GM12801 (cell line): ENCODE results near the gene AACS.

Source experiments
- TF ChIP-seq, protein P1 (sequence below): IDR thresholded peaks from one replicate; pipeline ENCODE4 v1.5.1; 2011; ENCODE audit warnings: control low read depth; ENCODE audit not compliant: insufficient read length; ENCODE audit errors: extremely low read depth

Gene AACS

DNA sequence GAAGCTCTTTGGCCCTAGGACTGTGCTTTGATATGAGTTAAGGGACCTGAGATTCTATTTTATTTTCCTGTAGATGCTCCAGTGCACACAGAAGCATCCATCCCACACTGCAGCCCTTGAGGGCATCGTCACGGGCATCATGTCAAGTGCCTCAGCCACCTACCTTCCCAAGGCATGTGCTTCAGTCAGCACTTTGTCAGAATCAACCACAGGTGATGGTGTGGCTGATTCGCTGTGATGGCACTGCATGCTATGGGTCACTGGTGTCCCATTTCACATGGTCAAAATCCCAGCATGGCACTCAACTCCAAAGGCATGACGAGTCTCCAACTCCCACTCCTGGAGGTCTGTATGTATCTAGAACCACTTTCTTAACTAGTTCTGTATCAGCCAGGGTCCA, 100.8 kb downstream of the AACS start:
- TF ChIP-seq, protein P1, sequence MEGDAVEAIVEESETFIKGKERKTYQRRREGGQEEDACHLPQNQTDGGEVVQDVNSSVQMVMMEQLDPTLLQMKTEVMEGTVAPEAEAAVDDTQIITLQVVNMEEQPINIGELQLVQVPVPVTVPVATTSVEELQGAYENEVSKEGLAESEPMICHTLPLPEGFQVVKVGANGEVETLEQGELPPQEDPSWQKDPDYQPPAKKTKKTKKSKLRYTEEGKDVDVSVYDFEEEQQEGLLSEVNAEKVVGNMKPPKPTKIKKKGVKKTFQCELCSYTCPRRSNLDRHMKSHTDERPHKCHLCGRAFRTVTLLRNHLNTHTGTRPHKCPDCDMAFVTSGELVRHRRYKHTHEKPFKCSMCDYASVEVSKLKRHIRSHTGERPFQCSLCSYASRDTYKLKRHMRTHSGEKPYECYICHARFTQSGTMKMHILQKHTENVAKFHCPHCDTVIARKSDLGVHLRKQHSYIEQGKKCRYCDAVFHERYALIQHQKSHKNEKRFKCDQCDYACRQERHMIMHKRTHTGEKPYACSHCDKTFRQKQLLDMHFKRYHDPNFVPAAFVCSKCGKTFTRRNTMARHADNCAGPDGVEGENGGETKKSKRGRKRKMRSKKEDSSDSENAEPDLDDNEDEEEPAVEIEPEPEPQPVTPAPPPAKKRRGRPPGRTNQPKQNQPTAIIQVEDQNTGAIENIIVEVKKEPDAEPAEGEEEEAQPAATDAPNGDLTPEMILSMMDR = no peak

DNA sequence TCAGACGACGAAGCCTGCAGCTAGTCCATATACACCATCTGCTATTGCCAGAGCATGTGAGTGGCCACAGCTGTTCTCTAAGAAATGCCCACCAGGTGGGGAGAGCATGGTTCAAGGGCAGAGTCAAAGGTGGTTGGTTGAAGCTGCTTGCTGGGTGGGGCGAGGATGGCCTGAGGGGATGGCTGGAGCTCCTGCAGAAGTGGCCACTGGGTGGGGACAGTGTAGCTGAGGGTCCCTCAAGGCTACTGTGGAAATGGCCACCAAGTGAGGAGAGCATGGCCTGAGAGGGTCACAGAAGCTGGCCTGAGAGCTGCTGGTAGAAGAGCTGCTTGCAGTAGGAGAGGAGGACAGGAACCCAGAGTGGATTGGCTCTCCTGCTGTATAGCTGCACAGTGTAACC, 102.4 kb downstream of the AACS start:
- TF ChIP-seq, protein P1 = no peak

DNA sequence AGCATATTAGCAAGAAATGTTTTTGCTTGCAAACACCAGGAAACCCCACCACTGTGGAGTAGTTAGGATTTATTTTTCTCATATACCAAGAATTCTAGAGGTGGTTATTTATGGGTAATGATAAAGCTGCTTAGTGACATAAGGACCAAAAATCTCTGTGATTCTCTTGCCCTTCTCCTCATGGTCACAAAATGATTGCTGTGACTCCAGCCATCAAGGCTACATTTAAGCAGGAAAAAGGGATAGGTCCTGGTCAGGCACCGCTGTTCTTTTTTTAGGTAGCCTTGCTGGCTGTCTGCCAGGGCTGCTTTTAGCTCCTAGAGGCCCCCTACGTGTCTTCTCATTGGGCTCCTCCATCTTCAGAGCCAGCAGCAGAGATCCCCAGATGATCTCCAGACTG, 104.2 kb downstream of the AACS start:
- TF ChIP-seq, protein P1 = no peak

DNA sequence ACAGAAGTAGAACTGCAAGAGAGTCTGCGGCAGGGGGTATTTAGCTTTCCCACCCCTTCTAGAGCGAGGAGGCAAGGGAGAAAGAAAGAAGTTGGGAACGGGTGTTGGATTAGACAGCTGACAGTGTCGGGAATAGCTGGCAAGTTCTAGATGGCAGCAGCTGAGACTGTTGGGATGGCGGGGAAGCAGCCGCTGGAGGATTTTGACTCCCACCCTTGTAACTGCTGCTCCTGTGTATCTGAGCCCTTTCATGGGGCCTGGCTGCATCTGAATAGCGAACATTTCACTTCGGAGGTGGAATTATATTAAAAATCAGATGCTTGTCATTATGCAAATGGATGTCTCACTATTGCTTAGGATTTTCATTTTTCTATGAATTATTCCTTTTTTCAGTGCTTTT, 104.6 kb downstream of the AACS start:
- TF ChIP-seq, protein P1 = no peak

DNA sequence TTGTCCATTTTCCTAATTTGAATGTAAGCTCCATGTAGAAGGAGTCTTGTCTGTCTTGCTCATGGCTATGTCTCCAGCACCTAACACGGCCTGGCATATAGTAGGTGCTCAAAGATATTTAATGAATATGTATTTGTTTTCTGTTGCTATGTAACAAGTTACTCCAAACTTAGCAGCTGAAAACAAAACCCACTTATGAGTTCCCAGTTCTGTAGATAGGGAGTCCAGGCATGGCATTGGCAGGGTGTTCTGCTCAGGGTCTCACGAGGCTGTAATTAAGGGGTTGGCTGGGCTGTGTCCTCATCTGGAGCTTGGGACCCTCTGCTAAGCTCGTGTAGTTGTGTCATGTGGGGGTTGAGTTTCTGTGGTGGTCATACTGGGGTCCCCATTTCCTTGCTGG, 106.0 kb downstream of the AACS start:
- TF ChIP-seq, protein P1 = no peak

DNA sequence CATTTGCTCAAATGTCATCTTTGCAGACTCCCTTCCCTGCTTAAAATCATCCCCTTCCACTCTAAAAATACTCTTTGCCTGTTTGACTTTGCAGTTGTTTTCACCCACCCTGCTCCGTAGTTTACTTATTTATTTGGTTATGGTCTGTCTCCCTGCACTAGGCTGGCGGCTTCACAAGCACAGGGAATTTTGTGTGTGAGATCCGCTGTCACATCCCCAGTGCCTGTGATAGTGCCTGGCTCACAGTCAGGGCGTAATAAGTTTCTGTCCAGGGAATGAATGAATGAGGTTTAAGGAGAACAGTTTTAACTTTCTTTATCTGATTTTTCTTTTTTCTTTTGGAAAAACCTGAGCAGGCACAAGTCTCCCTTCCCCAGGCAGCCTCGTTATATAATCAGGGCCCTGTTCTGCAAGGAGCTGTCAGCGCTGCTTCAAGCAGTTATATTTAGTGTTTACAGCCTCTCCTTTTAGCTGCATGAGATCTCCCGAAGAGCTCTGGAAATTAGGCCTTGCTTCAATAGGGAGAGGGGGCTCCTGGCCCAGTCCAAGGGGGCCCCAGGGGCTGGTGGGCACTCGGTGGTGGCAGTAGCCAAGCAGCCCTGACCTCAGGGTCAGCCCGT, 107.1 kb downstream of the AACS start:
- TF ChIP-seq, protein P1 = no peak

DNA sequence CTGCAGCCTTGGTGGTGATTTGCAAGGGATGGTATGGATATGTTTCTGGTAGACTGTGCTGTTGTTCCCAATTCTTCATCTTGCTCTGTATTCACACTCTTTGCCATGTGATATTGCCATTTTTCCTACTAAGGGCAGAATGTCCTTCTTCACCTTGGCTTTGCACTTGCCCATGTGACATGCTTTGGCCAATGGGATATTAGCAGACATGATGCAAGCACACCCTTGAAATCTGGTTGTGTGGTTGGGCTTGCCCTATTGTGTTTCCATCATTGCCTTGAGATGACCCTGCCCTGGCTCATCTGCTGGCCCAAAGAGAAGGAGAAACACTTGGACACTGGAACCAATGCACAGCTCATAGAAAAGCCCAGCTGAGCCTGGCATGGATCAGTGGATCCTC, 110.3 kb downstream of the AACS start:
- TF ChIP-seq, protein P1 = no peak
